MG63 (cell line): ENCODE data around the gene DDX54. TPM values are rescaled to one million over a fixed set of nuclear protein-coding genes. Genes with fewer than 3 reads are reported as not detected.
A peak's percentile ranks its signal among the peaks of the same experiment; 100 is the strongest.

Source experiments
- DNase-seq: peaks from one replicate; pipeline ENCODE4 v3.0.0-alpha.2; 2020
- H3K27me3 ChIP-seq: fragments of 250-450 bp; sonication (Bioruptor Pico); 2 replicates; pipeline ENCODE4 v1.5.1; 2020; ENCODE audit warnings: mild to moderate bottlenecking, moderate library complexity
- H3K36me3 ChIP-seq: fragments of 250-450 bp; sonication (Bioruptor Pico); 2 replicates; pipeline ENCODE4 v1.5.1; 2020; ENCODE audit warnings: mild to moderate bottlenecking, moderate library complexity
- H3K4me3 ChIP-seq: fragments of 250-450 bp; sonication (Bioruptor Pico); 2 replicates; pipeline ENCODE4 v1.5.1; 2020; ENCODE audit warnings: mild to moderate bottlenecking, moderate library complexity
- H3K9me3 ChIP-seq: fragments of 250-450 bp; sonication (Bioruptor Pico); 2 replicates; pipeline ENCODE4 v1.5.1; 2020; ENCODE audit warnings: mild to moderate bottlenecking, moderate library complexity
- total RNA-seq: library from RNA; depleted of rRNA; stranded (reverse); fragments of >200 nt; shearing (Covaris generic); gene quantifications from 2 replicates; pipeline ENCODE4 v1.2.3, GENCODE V29; 2014; ENCODE audit warnings: low replicate concordance

Gene DDX54
- total RNA-seq, 1 experiment from 2014 or later = 80.5 TPM

GRCh38 chr12:113159937-113160336, 25.3 kb downstream of the DDX54 start:
- no peaks in the 10 kb centered on the region for H3K9me3 ChIP-seq
- no peaks in the 10 kb centered on the region for H3K27me3 ChIP-seq
- peaks cover 28% of the 10 kb centered on the region for H3K36me3 ChIP-seq
- no peak overlapping the region for H3K4me3 ChIP-seq
- DNase-seq = no peak

DNA sequence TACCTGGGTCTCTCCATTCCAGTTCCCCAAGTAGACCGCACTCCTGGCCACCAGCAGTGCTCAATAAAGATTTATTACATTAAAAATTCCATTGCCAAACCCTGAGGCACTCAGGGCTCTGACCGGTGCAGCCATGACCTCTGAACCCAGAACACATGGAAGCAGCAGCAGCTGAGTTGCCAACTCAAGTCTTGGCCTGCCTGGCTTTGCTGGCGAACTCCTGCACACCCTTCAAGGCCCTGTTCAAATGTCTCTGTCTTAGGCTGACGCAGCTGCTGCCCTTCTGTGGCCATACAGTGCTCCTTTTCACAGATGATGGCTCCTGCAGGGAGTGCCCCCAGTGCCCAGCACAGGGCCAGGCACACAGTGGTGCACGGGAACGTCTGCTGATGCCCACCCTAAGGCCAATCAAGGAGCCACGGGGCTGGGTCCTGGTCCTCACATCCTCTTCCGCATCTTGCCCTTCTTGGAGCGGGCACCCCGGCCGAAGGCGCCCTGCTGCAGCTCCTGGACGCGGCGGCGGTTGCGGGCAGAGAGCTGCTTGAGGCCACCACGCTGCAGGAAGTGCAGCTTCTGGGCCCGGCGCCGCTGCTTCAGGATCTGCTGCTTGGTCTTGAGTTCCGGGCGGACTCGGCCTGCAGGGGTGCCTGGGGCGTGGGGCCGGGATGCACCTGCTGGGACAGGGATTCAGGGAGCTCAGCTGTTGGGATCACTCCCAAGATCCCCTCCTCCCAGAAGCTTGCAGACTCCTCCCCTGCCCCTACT, 26.7 kb downstream of the DDX54 start:
- Histone ChIP-seq H3K27me3 (peaks cover 12% of the 10 kb centered on the region), H3K4me3 (no peak overlapping the region), H3K36me3 (peaks cover 25% of the 10 kb centered on the region), H3K9me3 (no peaks in the 10 kb centered on the region)
- DNase-seq = no peak

DNA sequence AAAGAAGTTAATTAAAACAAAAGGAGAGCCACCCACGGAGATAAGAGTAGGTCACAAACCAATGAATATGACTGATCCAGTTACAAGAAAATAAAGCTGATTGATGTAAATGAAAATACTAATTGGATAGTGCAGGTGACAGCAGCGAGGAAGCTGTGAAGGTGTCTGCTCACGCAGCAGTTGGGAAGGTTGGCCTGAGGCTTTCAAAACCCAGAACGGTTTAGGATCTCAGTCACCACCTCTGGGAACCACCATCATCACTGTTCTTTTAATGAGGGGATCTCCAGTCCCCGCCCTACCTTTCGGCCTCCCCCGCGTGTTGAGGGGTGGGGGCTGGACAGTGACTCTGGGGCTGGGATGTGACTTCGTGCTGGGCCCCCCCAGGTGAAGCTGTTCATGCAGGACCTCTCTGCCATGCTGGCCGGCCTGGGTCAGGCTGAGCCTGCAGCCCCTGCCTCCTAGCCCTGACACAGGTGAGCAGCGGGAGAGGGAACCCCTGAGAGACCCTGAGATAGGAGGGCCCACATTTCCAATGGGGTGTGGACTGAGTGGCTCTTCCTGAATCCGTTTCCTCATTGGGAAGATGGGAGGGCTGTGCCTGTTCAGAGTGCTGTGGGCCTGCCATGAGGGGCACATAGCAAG, 27.9 kb downstream of the DDX54 start:
- Histone ChIP-seq H3K36me3 (peaks cover 23% of the 10 kb centered on the region), H3K9me3 (no peaks in the 10 kb centered on the region), H3K27me3 (peaks cover 17% of the 10 kb centered on the region), H3K4me3 (no peak overlapping the region)
- no peak for DNase-seq

- Histone ChIP-seq H3K27me3 (peaks cover 19% of the 10 kb centered on the region), H3K9me3 (no peaks in the 10 kb centered on the region), H3K4me3 (no peak overlapping the region), H3K36me3 (peaks cover 17% of the 10 kb centered on the region)
- DNase-seq = no peak
Observed at GRCh38 chr12:113155646-113156045, 29.6 kb downstream of the DDX54 start.

DNA sequence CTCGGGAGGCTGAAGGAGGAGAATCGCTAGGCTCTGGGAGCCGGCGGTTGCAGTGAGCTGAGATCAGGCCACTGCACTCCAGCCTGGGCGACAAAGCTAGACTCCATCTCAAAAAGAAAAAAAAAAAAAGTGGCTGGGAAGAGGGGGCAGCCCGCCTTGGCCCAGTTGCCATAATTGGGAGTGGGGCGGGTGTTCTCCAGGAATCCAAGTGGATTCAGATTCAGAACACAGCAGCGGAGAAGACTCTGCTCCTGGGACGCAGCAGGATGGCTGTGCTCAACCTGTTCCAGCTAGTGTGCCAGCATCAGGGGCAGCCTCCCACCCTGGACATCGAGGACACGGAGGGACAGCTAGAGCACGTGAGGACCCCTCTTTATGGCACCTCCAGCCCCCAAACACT, 30.2 kb downstream of the DDX54 start:
- Histone ChIP-seq H3K27me3 (peaks cover 19% of the 10 kb centered on the region), H3K36me3 (peaks cover 11% of the 10 kb centered on the region), H3K4me3 (no peak overlapping the region), H3K9me3 (no peaks in the 10 kb centered on the region)
- DNase-seq = no peak

DNA sequence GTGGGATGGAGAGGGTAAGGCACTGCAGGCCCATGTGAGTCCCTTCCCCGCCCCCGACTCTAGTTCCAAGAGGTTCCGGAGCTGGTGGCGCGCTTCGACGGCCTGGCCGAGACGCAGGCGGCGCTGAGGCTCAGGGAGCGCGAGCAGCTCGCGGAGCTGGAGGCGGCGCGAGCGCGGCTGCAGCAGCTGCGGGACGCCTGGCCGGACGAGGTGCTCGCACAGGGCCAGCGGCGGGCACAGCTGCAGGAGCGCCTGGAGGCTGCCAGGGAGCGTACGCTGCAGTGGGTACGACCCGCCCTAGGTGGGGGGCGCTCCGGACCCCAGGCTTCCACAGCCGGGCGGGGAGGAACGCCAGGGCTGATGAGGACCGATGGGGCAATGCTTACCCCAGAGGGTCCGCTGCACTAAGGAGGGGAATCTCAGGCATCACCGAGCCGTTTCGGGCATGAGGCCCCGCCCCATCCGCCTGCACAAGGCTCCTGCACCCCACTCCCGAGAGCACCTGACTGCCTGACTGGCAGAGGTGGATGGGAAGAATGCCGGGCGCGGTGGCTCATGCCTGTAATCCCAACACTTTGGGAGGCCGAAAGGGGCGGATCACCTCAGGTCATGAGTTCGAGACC, 30.8 kb downstream of the DDX54 start:
- no peaks in the 10 kb centered on the region for H3K9me3 ChIP-seq
- peaks cover 19% of the 10 kb centered on the region for H3K27me3 ChIP-seq
- peak; percentile 36 for DNase-seq
- peaks cover 11% of the 10 kb centered on the region for H3K36me3 ChIP-seq
- no peak overlapping the region for H3K4me3 ChIP-seq

GRCh38 chr12:113152835-113153814, 32.2 kb downstream of the DDX54 start:
- no peaks in the 10 kb centered on the region for H3K9me3 ChIP-seq
- peaks cover 2% of the 10 kb centered on the region; the same call in 1 of the 2 replicates for H3K36me3 ChIP-seq
- peak overlapping the region; percentile 42 for H3K4me3 ChIP-seq
- peak; percentile 81 for DNase-seq
- H3K27me3 ChIP-seq = peaks cover 19% of the 10 kb centered on the region

GRCh38 chr12:113152196-113152834, 33.0 kb downstream of the DDX54 start:
- Histone ChIP-seq H3K9me3 (no peaks in the 10 kb centered on the region), H3K4me3 (no peak overlapping the region), H3K27me3 (peaks cover 19% of the 10 kb centered on the region), H3K36me3 (no peaks in the 10 kb centered on the region)
- DNase-seq = no peak

DNA sequence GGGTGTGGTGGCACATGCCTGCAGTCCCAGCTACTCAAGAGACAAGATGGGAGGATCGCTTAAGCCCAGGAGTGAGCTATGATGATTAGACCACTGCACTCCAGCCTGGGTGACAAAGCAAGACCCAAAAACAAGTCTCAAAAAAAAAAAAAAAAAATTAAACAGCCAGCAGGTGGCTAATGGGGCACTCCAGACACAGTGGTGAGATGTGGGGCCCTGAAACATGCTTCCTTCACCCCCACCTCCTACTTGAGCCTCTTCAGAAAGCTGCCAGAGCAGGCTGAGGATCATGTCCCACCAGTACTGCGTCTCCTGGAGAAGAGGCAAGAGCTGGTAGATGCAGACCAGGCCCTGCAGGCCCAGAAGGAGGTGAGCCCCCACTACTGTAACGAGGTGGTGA, 33.6 kb downstream of the DDX54 start:
- Histone ChIP-seq H3K36me3 (no peaks in the 10 kb centered on the region), H3K27me3 (peaks cover 19% of the 10 kb centered on the region), H3K4me3 (no peak overlapping the region), H3K9me3 (no peaks in the 10 kb centered on the region)
- DNase-seq = no peak

GRCh38 chr12:113149361-113150150, 35.7 kb downstream of the DDX54 start, which contains the start of gene CFAP73:
Gene CFAP73 (plus strand): TSS chr12:113149724. CDS start chr12:113149858, 134 bp downstream.
- H3K27me3 ChIP-seq = peaks cover 15% of the 10 kb centered on the region
- no peak within 1 kb of the TSS for H3K4me3 ChIP-seq
- peak; percentile 49 for DNase-seq
- H3K9me3 ChIP-seq = no peaks in the 10 kb centered on the region
- no peaks in the 10 kb centered on the region for H3K36me3 ChIP-seq

GRCh38 chr12:113146999-113147398, 38.3 kb downstream of the DDX54 start:
- H3K4me3 ChIP-seq = no peak overlapping the region
- no peaks in the 10 kb centered on the region for H3K9me3 ChIP-seq
- no peaks in the 10 kb centered on the region for H3K27me3 ChIP-seq
- no peak for DNase-seq
- H3K36me3 ChIP-seq = no peaks in the 10 kb centered on the region

- no peak overlapping the region for H3K4me3 ChIP-seq
- no peak for DNase-seq
- H3K27me3 ChIP-seq = no peaks in the 10 kb centered on the region
- no peaks in the 10 kb centered on the region for H3K9me3 ChIP-seq
- no peaks in the 10 kb centered on the region for H3K36me3 ChIP-seq
Observed at GRCh38 chr12:113145720-113146551, 39.3 kb downstream of the DDX54 start.

GRCh38 chr12:113144806-113145205, 40.5 kb downstream of the DDX54 start:
- DNase-seq = no peak
- no peaks in the 10 kb centered on the region for H3K36me3 ChIP-seq

GRCh38 chr12:113143959-113144358, 41.3 kb downstream of the DDX54 start:
- Histone ChIP-seq H3K27me3 (no peaks in the 10 kb centered on the region), H3K4me3 (no peak overlapping the region), H3K36me3 (no peaks in the 10 kb centered on the region), H3K9me3 (no peaks in the 10 kb centered on the region)
- DNase-seq = no peak

More at GRCh38 chr12:113144806-113145205, 40.5 kb downstream of the DDX54 start:
- Histone ChIP-seq H3K4me3 (no peak overlapping the region), H3K27me3 (no peaks in the 10 kb centered on the region), H3K9me3 (no peaks in the 10 kb centered on the region)
